ENCODE measurements around the gene MMEL1. TPM values are rescaled to one million over a fixed set of nuclear protein-coding genes. Genes with fewer than 3 reads are reported as not detected.

MMEL1 gene
- total and polyA plus RNA-seq, 2 donors (not counting 1 experiment from before 2014, with no cell fraction given), result 0.33 to 0.60 TPM

GRCh38 chr1:2545754-2546514 lies 86.9 kb downstream of the MMEL1 start:
- Histone ChIP-seq H3K4me2 (ENCODE audit: extremely low read depth, insufficient read depth, low read length) (peak overlapping the region; percentile 81), H3K4me3 (replicated peaks in 1 of 4; ENCODE audit: control extremely low read depth in 1 of 4, insufficient read depth in 1 of 4, low read depth in 3 of 4, low read length in 4 of 4) (peak overlapping the region in 3 of 4 experiments; percentile 22 to 63 (median 57)), H3K27ac (ENCODE audit: insufficient read depth, low read length) (no peak overlapping the region), H3K9me3 (ENCODE audit: control insufficient read depth, insufficient read depth, low read depth, low read length) (no peaks in the 10 kb centered on the region), H3K9ac (ENCODE audit: insufficient read depth, low read length) (peak overlapping the region; percentile 60), H3K27me3 (ENCODE audit: control insufficient read depth, insufficient read depth, low read length) (no peaks in the 10 kb centered on the region), H3K79me2 (ENCODE audit: control insufficient read depth, insufficient read depth, low read length) (no peaks in the 10 kb centered on the region), H4K20me1 (ENCODE audit: control insufficient read depth, extremely low read depth, insufficient read depth, low read length) (no peaks in the 10 kb centered on the region), H3K36me3 (ENCODE audit: control insufficient read depth, insufficient read depth, low read length) (no peaks in the 10 kb centered on the region), H3K4me1 (ENCODE audit: control insufficient read depth, extremely low read depth, insufficient read depth, low read length) (peaks cover 14% of the 10 kb centered on the region), H2AFZ (ENCODE audit: low read length) (no peak overlapping the region)
- DNase-seq (ENCODE audit: low read depth in 2 of 2), result peak; percentile 61 to 66
- TF ChIP-seq EZH2 (IDR thresholded peaks at IDR 0.05; ENCODE audit: low read length, missing control alignments) (no peak), CTCF (conservative IDR thresholded peaks at IDR 0.05 in 1 of 2, IDR thresholded peaks at IDR 0.05 in 1 of 2; ENCODE audit: low read depth in 1 of 2, low read length in 2 of 2) (no peak)

GRCh38 chr1:2544875-2545640 lies 87.8 kb downstream of the MMEL1 start:
- no peak for DNase-seq (ENCODE audit: low read depth in 2 of 2)
- Histone ChIP-seq H3K79me2 (ENCODE audit: control insufficient read depth, insufficient read depth, low read length) (no peaks in the 10 kb centered on the region), H3K4me1 (ENCODE audit: control insufficient read depth, extremely low read depth, insufficient read depth, low read length) (peaks cover 14% of the 10 kb centered on the region), H3K36me3 (ENCODE audit: control insufficient read depth, insufficient read depth, low read length) (no peaks in the 10 kb centered on the region), H2AFZ (ENCODE audit: low read length) (no peak overlapping the region), H4K20me1 (ENCODE audit: control insufficient read depth, extremely low read depth, insufficient read depth, low read length) (no peaks in the 10 kb centered on the region), H3K27ac (ENCODE audit: insufficient read depth, low read length) (no peak overlapping the region), H3K4me2 (ENCODE audit: extremely low read depth, insufficient read depth, low read length) (no peak overlapping the region), H3K9me3 (ENCODE audit: control insufficient read depth, insufficient read depth, low read depth, low read length) (no peaks in the 10 kb centered on the region), H3K27me3 (ENCODE audit: control insufficient read depth, insufficient read depth, low read length) (no peaks in the 10 kb centered on the region), H3K9ac (ENCODE audit: insufficient read depth, low read length) (no peak overlapping the region), H3K4me3 (replicated peaks in 1 of 4; ENCODE audit: control extremely low read depth in 1 of 4, insufficient read depth in 1 of 4, low read depth in 3 of 4, low read length in 4 of 4) (no peak overlapping the region)
- TF ChIP-seq CTCF (conservative IDR thresholded peaks at IDR 0.05 in 1 of 2, IDR thresholded peaks at IDR 0.05 in 1 of 2; ENCODE audit: low read depth in 1 of 2, low read length in 2 of 2), result no peak
- TF ChIP-seq EZH2 (IDR thresholded peaks at IDR 0.05; ENCODE audit: low read length, missing control alignments), result no peak

- H2AFZ ChIP-seq (ENCODE audit: low read length), result no peak overlapping the region
- no peak overlapping the region for H3K27ac ChIP-seq (ENCODE audit: insufficient read depth, low read length)
Measured at GRCh38 chr1:2544093-2544874, 88.5 kb downstream of the MMEL1 start.

More at GRCh38 chr1:2544093-2544874, 88.5 kb downstream of the MMEL1 start:
- H3K4me1 ChIP-seq (ENCODE audit: control insufficient read depth, extremely low read depth, insufficient read depth, low read length), result peaks cover 14% of the 10 kb centered on the region
- no peaks in the 10 kb centered on the region for H3K27me3 ChIP-seq (ENCODE audit: control insufficient read depth, insufficient read depth, low read length)
- no peak overlapping the region for H3K4me2 ChIP-seq (ENCODE audit: extremely low read depth, insufficient read depth, low read length)
- H3K4me3 ChIP-seq (replicated peaks in 1 of 4; ENCODE audit: control extremely low read depth in 1 of 4, insufficient read depth in 1 of 4, low read depth in 3 of 4, low read length in 4 of 4), result no peak overlapping the region
- no peaks in the 10 kb centered on the region for H3K36me3 ChIP-seq (ENCODE audit: control insufficient read depth, insufficient read depth, low read length)
- DNase-seq (ENCODE audit: low read depth in 2 of 2), result peak; percentile 35 to 45
- H3K9me3 ChIP-seq (ENCODE audit: control insufficient read depth, insufficient read depth, low read depth, low read length), result no peaks in the 10 kb centered on the region
- no peaks in the 10 kb centered on the region for H4K20me1 ChIP-seq (ENCODE audit: control insufficient read depth, extremely low read depth, insufficient read depth, low read length)
- H3K9ac ChIP-seq (ENCODE audit: insufficient read depth, low read length), result peak overlapping the region; percentile 2
- no peaks in the 10 kb centered on the region for H3K79me2 ChIP-seq (ENCODE audit: control insufficient read depth, insufficient read depth, low read length)
- TF ChIP-seq CTCF (conservative IDR thresholded peaks at IDR 0.05 in 1 of 2, IDR thresholded peaks at IDR 0.05 in 1 of 2; ENCODE audit: low read depth in 1 of 2, low read length in 2 of 2) (no peak), EZH2 (IDR thresholded peaks at IDR 0.05; ENCODE audit: low read length, missing control alignments) (no peak)

All from fibroblast of lung (primary cell).